HCT116 (cell line): ENCODE measurements around the gene EGFL8. TPM values are rescaled to one million over a fixed set of nuclear protein-coding genes. Genes with fewer than 3 reads are reported as not detected.

ENCODE experiments used
- ATAC-seq: fragments of 200-7000 bp; cut with Tn5 transposase; 2 replicates; pipeline ENCODE4 v1.9.1; 2020; ENCODE audit warnings: mild to moderate bottlenecking, moderate library complexity
- BruUV-seq: library from RNA; stranded (reverse); fragments of 400-500 nt; replicated peaks from 2 replicates; lab custom pipeline; 2021; lab: Mats Ljungman, UMichigan
- CTCF ChIA-PET: fragments of 300-600 bp; sonication (Branson Sonifier 250); formaldehyde crosslinking; loops from one replicate; lab custom pipeline; 2021; ENCODE audit warnings: antibody characterized with exemption; lab: Charles Lee
- POLR2A ChIA-PET: fragments of 300-600, 350-600 bp; sonication (Branson Sonifier 250); formaldehyde crosslinking; loops from one replicate; lab custom pipeline; 2021; ENCODE audit warnings: antibody characterized with exemption; lab: Charles Lee
- RAD21 ChIA-PET, 2 experiments: fragments of 300-600 bp; sonication (Branson Sonifier 250); formaldehyde crosslinking; loops; one replicate each; lab custom pipeline; 2023; ENCODE audit warnings: low total read pairs in 2 of 2; ENCODE audit not compliant: uncharacterized antibody in 2 of 2, unreplicated experiment in 2 of 2, low non-redundant PET in 1 of 2; lab: Charles Lee
- DNase-seq: peaks from one replicate; pipeline ENCODE4 v3.0.0-alpha.2; 2010; ENCODE audit warnings: low read depth, low spot score
- H2AFZ ChIP-seq: fragments of 200-600 bp; shearing (Covaris generic), sonication (generic); 2 replicates; pipeline ENCODE4 v1.6.1; 2017; ENCODE audit warnings: low read depth, mixed run types, mixed read lengths, antibody characterized with exemption, low read length; ENCODE audit not compliant: poor library complexity, severe bottlenecking
- H3K27ac ChIP-seq: 2 replicates; pipeline ENCODE4 v1.5.1; 2012; ENCODE audit warnings: low read depth, low read length
- H3K27me3 ChIP-seq: fragments of 200-600 bp; sonication (generic); 2 replicates; pipeline ENCODE4 v1.6.1; 2016; ENCODE audit warnings: mixed run types, low read length, mixed read lengths; ENCODE audit not compliant: insufficient read depth
- H3K36me3 ChIP-seq, 2 experiments: fragments of 200-500 bp in 1 of 2; fragments of 200-600 bp in 1 of 2; sonication (Bioruptor generic) in 1 of 2; sonication (generic) in 1 of 2; 2 replicates each; pipeline versions ENCODE4 v1.5.1 to v1.6.1; 2014 to 2016; ENCODE audit warnings: low read length in 2 of 2, inconsistent platforms in 1 of 2, mixed read lengths in 1 of 2, mixed run types in 1 of 2; ENCODE audit not compliant: insufficient read depth in 2 of 2, control insufficient read depth in 1 of 2
- H3K4me1 ChIP-seq, 2 experiments: fragments of 200-600 bp in 1 of 2; sonication (generic) in 1 of 2; 2 replicates each; pipeline versions ENCODE4 v1.5.1 to v1.6.1; 2012 to 2017; ENCODE audit warnings: low read length in 2 of 2, inconsistent platforms in 1 of 2, mild to moderate bottlenecking in 1 of 2, mixed read lengths in 1 of 2, mixed run types in 1 of 2, moderate library complexity in 1 of 2; ENCODE audit not compliant: insufficient read depth in 2 of 2, control insufficient read depth in 1 of 2
- H3K4me2 ChIP-seq: fragments of 200-600 bp; sonication (generic); 2 replicates; pipeline ENCODE4 v1.6.1; 2017; ENCODE audit warnings: mixed run types, low read length, mixed read lengths
- H3K4me3 ChIP-seq, 2 experiments: fragments of 200-600 bp in 1 of 2; sonication (generic) in 1 of 2; replicated peaks in 1 of 2; 2 replicates each; pipeline ENCODE4 v1.5.1; 2011 to 2016; ENCODE audit warnings: low read length in 2 of 2, control low read depth in 1 of 2, low read depth in 1 of 2, mild to moderate bottlenecking in 1 of 2, mixed read lengths in 1 of 2, mixed run types in 1 of 2
- H3K79me2 ChIP-seq: fragments of 200-600 bp; sonication (generic); 2 replicates; pipeline ENCODE4 v1.6.1; 2017; ENCODE audit warnings: mild to moderate bottlenecking, mixed run types, low read length, moderate library complexity, mixed read lengths; ENCODE audit not compliant: insufficient read depth
- H3K9ac ChIP-seq: fragments of 200-600 bp; sonication (generic); 2 replicates; pipeline ENCODE4 v1.6.1; 2016; ENCODE audit warnings: low read length, mixed read lengths
- H3K9me2 ChIP-seq: fragments of 200-600 bp; sonication (generic), shearing (Covaris generic); 2 replicates; pipeline ENCODE4 v1.6.1; 2017; ENCODE audit warnings: mixed run types, mild to moderate bottlenecking, moderate library complexity; ENCODE audit not compliant: insufficient read depth
- H3K9me3 ChIP-seq, 2 experiments: fragments of 200-500 bp in 1 of 2; fragments of 200-600 bp in 1 of 2; sonication (Bioruptor generic) in 1 of 2; sonication (generic) in 1 of 2; 2 replicates each; pipeline ENCODE4 v1.6.1; 2014 to 2017; ENCODE audit warnings: low read length in 2 of 2, mixed read lengths in 2 of 2, inconsistent platforms in 1 of 2, low read depth in 1 of 2, mild to moderate bottlenecking in 1 of 2, mixed run types in 1 of 2, moderate library complexity in 1 of 2; ENCODE audit not compliant: control insufficient read depth in 1 of 2, insufficient read depth in 1 of 2
- H4K20me1 ChIP-seq: fragments of 200-600 bp; sonication (generic), shearing (Covaris generic); 2 replicates; pipeline ENCODE4 v1.6.1; 2017; ENCODE audit warnings: mixed run types, mild to moderate bottlenecking, moderate library complexity; ENCODE audit not compliant: insufficient read depth
- CBX3 ChIP-seq: IDR thresholded peaks from 2 replicates; pipeline ENCODE4 v1.6.1; 2012; ENCODE audit warnings: low read depth
- SRF ChIP-seq: IDR thresholded peaks from 2 replicates; pipeline ENCODE4 v1.6.1; 2012; ENCODE audit warnings: low read depth
- intact Hi-C: fragments of 100-400 bp; cut with micrococcal nuclease; formaldehyde crosslinking; loops from 2 replicates; pipeline ENCODE4 v1.10.0; 2022
- total RNA-seq: library from RNA; stranded (reverse); gene quantifications from one replicate; pipeline ENCODE4 v1.2.1, GENCODE V29; 2021; ENCODE audit not compliant: unreplicated experiment

EGFL8 gene
- total RNA-seq, 1 experiment from 2014 or later = 29.0 TPM

DNA sequence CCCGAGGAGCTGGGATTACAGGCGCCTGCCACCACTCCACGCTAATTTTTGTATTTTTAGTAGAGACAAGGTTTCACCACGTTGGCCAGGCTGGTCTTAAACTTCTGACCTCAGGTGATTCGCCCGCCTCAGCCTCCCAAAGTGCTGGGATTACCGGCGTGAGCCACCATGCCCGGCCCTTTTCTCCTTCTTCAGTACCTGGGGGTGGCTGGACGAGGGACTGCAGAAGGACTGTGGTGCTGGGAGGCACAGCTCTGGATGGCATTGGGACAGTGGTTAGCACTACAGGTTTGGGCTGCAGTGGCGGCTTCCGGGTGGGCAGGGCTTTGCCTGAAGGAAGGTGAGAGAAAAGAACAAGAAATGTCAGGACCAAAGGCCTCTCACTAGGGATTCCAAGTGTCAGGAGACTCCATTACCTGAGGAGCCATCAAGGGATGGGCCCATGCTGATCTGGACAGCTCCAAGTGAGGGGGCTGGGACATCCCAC, 43.8 kb upstream of the EGFL8 start:
- Histone ChIP-seq H3K4me2 (no peak overlapping the region), H3K9ac (no peak overlapping the region), H3K4me1 (peaks cover 0 to 8% of the 10 kb centered on the region in 2 experiments; a peak in 2 of 4 replicates), H3K9me3 (no peaks in the 10 kb centered on the region), H3K36me3 (peaks cover 16 to 23% of the 10 kb centered on the region in 2 experiments), H3K79me2 (no peaks in the 10 kb centered on the region; the same call in 1 of the 2 replicates), H2AFZ (no peak overlapping the region), H3K9me2 (no peaks in the 10 kb centered on the region), H3K27ac (no peak overlapping the region), H3K27me3 (no peaks in the 10 kb centered on the region), H3K4me3 (no peak overlapping the region), H4K20me1 (no peaks in the 10 kb centered on the region)
- POLR2A ChIA-PET = no interaction called here
- CTCF ChIA-PET = no interaction called here
- TF ChIP-seq SRF = no peak
- no peak for DNase-seq
- intact Hi-C loops = no loop called here
- BruUV-seq = no TSS peak
- RAD21 ChIA-PET = no interaction called here
- ATAC-seq = no peak

DNA sequence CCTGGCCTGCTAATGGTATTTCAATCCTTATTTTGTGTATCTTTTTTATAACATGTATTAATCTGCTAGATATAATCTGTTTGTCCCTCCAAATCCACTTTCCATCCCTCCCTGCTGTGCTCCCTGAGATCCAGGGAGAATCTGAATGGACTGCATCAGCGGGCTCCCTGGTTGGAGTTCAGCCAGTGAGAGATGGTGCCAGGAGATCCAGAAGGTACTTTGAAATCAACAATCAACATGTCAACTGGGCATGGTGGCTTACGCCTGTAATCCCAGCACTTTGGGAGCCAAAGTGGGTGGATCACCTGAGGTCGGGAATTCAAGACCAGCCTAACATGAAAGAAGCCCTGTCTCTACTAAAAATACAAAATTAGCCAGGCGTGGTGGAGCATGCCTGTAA, 40.7 kb upstream of the EGFL8 start:
- H3K27me3 ChIP-seq = no peaks in the 10 kb centered on the region
- POLR2A ChIA-PET = no interaction called here
- H2AFZ ChIP-seq = no peak overlapping the region
- BruUV-seq = no TSS peak
- H3K4me3 ChIP-seq = no peak overlapping the region
- RAD21 ChIA-PET = no interaction called here
- DNase-seq (no peak), ATAC-seq (no peak)
- peaks cover 8 to 9% of the 10 kb centered on the region in 2 experiments for H3K36me3 ChIP-seq
- peaks cover 16% of the 10 kb centered on the region; the same call in 1 of the 2 replicates for H3K79me2 ChIP-seq
- no peak overlapping the region for H3K9ac ChIP-seq
- H3K9me3 ChIP-seq = no peaks in the 10 kb centered on the region
- TF ChIP-seq CBX3 = no peak
- H3K4me2 ChIP-seq = no peak overlapping the region
- no peak overlapping the region for H3K27ac ChIP-seq
- intact Hi-C loops = no loop called here
- H3K4me1 ChIP-seq = peaks cover 12 to 23% of the 10 kb centered on the region in 2 experiments
- H4K20me1 ChIP-seq = no peaks in the 10 kb centered on the region
- H3K9me2 ChIP-seq = no peaks in the 10 kb centered on the region
- CTCF ChIA-PET = no interaction called here
